AG10803 (cell line): Measurements from ENCODE around the gene EGR2.

Experiments used
- DNase-seq: peaks from one replicate; pipeline ENCODE4 v3.0.0; 2010; ENCODE audit warnings: low read depth
- H3K4me3 ChIP-seq: 2 replicates; pipeline ENCODE4 v1.5.1; 2011; ENCODE audit warnings: mild to moderate bottlenecking, low read length, control low read depth
- TF ChIP-seq, protein P1 (sequence below): conservative IDR thresholded peaks from 2 replicates; pipeline ENCODE4 v1.5.1; 2011; ENCODE audit warnings: mild to moderate bottlenecking, low read length, control low read depth, inconsistent platforms

The EGR2 gene

DNA sequence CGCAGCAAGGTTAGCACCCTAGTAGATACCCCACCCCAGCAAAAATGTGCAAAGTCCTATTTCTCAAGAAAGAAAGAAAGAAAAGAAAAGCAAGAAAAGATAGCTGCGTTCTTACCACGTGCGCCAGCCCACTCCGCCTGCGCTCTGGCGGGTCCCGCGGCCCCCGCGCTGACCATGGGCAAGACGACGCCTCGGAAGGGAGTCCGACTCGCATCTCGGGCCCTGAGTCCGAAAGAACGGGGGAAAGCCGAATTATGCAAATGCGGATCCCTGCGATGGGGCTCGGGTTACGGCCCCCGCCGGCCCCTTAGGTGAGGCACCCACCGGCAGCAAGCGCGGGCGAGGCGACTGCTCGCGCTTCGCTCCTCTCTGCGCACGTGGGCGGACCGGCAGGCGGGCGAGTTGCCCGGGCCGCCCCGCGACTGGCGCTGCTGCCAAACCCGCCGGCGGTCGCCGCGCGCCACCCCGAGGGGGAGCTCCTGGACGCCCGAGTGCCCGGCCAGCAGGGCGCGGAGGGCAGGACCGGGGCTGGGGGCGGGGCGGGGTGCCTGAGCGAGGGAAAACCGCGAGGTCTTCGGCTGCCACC lies 2.4 kb upstream of the EGR2 start:
- no peak for DNase-seq
- peak overlapping the region; percentile 47 for H3K4me3 ChIP-seq
- TF ChIP-seq, protein P1, sequence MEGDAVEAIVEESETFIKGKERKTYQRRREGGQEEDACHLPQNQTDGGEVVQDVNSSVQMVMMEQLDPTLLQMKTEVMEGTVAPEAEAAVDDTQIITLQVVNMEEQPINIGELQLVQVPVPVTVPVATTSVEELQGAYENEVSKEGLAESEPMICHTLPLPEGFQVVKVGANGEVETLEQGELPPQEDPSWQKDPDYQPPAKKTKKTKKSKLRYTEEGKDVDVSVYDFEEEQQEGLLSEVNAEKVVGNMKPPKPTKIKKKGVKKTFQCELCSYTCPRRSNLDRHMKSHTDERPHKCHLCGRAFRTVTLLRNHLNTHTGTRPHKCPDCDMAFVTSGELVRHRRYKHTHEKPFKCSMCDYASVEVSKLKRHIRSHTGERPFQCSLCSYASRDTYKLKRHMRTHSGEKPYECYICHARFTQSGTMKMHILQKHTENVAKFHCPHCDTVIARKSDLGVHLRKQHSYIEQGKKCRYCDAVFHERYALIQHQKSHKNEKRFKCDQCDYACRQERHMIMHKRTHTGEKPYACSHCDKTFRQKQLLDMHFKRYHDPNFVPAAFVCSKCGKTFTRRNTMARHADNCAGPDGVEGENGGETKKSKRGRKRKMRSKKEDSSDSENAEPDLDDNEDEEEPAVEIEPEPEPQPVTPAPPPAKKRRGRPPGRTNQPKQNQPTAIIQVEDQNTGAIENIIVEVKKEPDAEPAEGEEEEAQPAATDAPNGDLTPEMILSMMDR = no peak

DNA sequence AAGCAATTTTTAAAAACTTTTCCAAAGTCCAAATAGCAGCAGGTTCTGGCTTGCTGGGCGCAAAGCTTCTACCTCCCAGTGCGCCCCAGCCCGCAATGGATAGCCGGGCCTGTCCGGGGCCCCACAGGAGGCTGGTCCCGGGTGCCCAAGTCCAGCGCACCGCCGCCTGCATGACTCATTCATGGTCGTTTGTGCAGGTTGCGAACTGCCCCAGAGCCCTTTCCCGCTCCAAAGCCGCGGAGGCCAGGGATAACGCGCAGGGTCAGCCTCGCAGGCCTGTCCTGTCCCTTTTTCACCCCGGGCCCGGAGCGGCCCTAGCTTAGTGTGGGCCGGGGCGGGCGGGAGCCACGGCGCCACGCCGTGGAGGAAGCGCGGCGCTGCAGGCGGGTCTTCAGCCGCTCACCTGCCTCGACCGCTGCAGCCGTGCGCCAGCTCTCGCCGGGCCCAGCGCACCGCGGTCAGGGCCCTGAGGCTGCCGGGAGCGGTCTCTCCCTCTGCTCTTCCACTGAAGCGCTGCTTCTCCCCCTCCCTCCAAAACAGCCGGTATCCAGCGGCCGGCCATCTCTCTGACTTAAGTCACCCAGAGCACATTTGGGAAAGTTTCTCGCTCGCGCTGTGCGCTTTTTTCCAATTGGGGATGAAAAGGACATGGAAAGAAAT lies 1.7 kb upstream of the EGR2 start:
- TF ChIP-seq, protein P1 = peak; percentile 59
- H3K4me3 ChIP-seq = peak overlapping the region; percentile 78
- peak; percentile 57 for DNase-seq

DNA sequence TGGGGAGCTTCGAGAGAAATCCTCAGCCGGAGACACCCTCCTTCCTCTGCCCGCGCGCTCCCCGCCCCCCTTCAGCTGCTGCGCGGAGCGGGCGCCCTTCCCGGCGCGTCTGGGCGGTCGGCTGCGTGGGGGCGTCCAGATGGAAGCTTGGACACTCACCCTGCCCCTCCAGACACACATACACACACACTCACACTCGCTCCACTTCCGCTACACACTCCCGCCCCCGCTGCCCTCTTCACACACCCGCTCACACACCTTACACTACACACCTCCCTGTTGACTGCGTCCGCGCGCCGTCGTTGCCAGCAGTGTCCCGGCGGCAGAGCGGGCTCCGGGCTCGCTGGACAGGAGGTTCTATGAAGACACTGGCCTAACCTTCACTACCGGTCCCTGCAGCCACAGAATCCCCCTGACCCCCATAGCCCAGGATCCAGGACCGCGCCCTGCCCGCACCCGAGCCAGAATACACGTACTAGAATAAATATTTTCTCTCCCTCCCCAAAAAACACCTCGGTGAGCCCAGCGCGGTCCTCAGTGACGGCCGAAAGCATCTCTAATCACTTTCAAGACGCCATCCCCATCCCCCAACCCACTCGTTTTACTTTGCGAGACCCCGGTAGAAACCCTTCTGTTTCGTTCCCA lies 1.1 kb upstream of the EGR2 start:
- TF ChIP-seq, protein P1 = no peak
- DNase-seq = peak; percentile 48
- peak overlapping the region; percentile 78 for H3K4me3 ChIP-seq

DNA sequence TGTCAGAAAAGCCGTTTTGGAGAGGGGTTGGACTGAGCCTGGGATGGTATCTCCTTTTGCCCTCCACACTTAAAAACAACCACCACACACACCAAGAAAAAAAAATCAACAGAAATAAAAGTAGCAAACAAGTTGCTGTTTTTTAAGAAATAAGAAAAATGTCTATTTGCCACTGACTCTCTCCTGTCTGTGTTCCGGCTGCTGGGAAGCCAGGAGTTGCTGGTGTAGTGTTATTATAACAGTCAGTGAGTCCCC lies 163 bp downstream of the EGR2 start:
- DNase-seq = no peak
- H3K4me3 ChIP-seq = peak overlapping the region; percentile 78
- TF ChIP-seq, protein P1 = no peak

DNA sequence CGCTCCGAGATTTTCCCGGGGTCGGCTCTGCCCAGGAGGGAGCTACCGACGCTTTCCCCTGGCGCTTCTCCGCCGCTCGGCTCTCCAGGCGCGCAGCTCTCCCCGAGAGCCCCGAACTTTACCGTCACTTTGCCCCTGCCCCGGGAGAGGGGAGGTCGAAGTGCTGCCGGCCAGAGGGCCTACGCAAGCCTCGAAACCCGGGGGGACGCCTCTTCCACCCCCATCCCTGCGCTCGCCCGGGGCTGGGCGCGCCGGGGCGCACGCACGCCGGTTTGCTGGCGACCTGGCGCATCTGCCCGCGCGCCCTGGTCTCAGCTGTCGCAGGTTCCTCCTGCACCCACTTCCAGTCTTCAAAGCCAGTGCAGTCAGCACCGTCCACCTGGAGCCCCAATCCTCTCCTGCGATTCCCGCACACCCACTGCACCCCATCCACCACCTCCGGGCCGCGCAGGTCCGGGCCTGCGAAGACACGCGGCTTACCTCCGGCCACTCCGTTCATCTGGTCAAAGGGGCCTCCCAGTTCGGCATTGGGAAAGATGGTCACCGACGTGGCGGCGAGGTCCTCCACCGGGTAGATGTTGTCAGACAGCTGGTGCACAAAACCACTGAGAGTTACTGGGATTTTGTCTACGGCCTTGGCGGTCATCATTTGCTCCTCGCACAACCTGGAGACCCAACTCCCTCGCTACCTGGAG lies 638 bp downstream of the EGR2 start:
- TF ChIP-seq, protein P1 = no peak
- H3K4me3 ChIP-seq = peak overlapping the region; percentile 78
- no peak for DNase-seq

DNA sequence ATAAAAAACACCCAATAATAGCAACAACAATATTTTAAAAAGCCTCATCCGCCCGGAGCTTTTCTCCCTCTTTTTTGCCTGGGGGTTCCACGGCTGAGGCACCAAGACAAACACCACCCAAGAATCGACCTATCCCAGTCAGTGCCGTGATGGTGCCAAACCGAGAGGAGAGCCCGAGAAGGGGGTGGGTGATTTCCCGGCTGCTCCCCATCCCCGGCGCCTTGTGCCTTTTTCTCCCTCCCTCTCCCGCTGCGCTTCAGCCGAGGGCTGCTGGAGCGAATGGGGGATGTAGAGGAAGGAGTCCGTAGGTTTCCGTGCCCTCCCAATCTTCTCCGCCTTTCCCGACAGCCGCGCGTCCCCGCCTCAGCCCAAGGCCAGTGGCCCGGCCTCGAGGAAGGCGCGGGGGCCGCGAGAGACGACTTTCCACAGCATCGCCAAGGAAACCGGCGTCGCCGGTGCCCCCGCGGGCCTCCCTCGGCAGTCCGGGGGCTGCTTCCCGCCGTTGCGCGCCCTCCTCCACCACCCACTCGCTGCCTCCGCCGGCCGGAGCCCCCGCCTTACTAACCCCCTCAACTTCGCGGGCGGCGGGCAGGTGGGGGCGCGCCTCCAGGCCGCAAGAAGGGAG lies 1.3 kb downstream of the EGR2 start:
- TF ChIP-seq, protein P1 = no peak
- peak overlapping the region; percentile 78 for H3K4me3 ChIP-seq
- no peak for DNase-seq
